ENCODE results near the gene MORC2.
A peak's percentile ranks its signal among the peaks of the same experiment; 100 is the strongest.

Gene MORC2

DNA sequence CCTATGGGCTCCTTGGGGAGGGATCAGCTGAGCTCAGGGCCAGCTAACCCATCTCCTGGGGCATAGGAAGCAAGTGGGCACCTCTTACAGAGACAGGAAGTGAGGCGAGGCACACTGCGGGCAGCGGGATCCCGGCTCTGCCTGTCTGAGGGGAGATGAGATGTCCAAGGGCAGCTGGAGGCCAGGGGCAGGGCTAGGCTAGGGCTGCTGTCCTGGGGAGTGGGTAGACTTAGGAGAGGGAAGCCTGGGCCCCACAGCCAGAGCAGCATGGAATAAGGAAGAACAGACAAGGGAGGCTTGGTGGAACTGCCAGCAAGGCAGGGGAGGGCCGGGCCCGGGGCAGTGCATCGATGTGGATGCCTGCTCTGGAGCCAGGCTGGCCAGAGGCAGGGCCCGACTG is 76.3 kb downstream of the MORC2 start:
- TF ChIP-seq, protein P1, sequence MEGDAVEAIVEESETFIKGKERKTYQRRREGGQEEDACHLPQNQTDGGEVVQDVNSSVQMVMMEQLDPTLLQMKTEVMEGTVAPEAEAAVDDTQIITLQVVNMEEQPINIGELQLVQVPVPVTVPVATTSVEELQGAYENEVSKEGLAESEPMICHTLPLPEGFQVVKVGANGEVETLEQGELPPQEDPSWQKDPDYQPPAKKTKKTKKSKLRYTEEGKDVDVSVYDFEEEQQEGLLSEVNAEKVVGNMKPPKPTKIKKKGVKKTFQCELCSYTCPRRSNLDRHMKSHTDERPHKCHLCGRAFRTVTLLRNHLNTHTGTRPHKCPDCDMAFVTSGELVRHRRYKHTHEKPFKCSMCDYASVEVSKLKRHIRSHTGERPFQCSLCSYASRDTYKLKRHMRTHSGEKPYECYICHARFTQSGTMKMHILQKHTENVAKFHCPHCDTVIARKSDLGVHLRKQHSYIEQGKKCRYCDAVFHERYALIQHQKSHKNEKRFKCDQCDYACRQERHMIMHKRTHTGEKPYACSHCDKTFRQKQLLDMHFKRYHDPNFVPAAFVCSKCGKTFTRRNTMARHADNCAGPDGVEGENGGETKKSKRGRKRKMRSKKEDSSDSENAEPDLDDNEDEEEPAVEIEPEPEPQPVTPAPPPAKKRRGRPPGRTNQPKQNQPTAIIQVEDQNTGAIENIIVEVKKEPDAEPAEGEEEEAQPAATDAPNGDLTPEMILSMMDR (IDR thresholded peaks at IDR 0.05; ENCODE audit: insufficient read depth, low read length, missing control alignments), result no peak
- H3K4me3 ChIP-seq (ENCODE audit: low read depth, low read length), result no peak overlapping the region
- ChIA-PET CTCF (interaction anchor here (0.6 to 6.3 kb wide), 5 partner anchors 10 to 129 kb away, joined by 3 to 81 read pairs (median 30); no protein-coding TSS in a partner anchor), POLR2A (no interaction called here)
- no peak for DNase-seq (ENCODE audit: low read depth, low spot score)

DNA sequence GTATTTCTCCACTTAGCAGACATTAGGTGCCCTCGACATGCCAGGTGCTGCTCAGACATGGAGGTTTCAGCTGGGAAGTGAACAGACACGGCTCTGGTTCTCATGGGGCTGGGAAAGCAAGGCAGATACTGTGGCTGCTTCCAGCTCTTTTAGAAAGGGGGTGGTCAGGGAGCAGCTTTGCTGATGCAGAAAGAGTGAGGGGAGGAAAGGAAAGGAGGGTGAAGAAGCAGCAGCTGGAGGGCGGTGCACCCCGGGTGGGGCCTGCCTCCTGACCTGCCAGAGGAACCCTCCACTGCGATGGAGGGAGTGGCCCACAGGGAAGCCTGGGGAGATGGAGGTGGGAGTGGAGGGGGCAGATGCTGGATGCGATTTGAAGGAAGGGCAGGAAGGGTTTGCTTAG is 76.8 kb downstream of the MORC2 start:
- H3K4me3 ChIP-seq (ENCODE audit: low read depth, low read length), result no peak overlapping the region
- TF ChIP-seq, protein P1 (IDR thresholded peaks at IDR 0.05; ENCODE audit: insufficient read depth, low read length, missing control alignments), result no peak
- CTCF ChIA-PET, result interaction anchor here (0.6 to 6.3 kb wide), 10 partner anchors 10 to 134 kb away, joined by 3 to 81 read pairs (median 12); no protein-coding TSS in a partner anchor
- no peak for DNase-seq (ENCODE audit: low read depth, low spot score)
- POLR2A ChIA-PET, result no interaction called here

DNA sequence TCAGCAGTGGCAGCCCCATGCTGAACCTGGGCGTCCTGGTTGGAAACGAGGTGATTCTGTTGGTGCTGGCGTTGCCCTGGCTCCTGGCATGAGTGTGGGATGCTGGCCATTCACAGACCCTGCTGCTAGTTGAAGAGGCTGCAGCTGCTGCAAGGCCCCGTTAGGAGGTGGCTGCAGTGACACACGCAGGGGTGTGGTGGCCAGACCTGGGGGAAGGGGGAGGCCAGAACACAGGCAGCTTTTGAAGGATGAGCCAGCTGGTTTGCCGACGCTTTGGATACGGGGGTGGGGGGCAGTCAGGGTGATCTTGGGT is 77.2 kb downstream of the MORC2 start:
- POLR2A ChIA-PET, result no interaction called here
- H3K4me3 ChIP-seq (ENCODE audit: low read depth, low read length), result no peak overlapping the region
- TF ChIP-seq, protein P1 (IDR thresholded peaks at IDR 0.05; ENCODE audit: insufficient read depth, low read length, missing control alignments), result no peak
- no peak for DNase-seq (ENCODE audit: low read depth, low spot score)
- CTCF ChIA-PET, result interaction anchor here (0.7 to 6.3 kb wide), 15 partner anchors 9 to 134 kb away, joined by 3 to 81 read pairs (median 4); partner anchors contain the start of gene MORC2

DNA sequence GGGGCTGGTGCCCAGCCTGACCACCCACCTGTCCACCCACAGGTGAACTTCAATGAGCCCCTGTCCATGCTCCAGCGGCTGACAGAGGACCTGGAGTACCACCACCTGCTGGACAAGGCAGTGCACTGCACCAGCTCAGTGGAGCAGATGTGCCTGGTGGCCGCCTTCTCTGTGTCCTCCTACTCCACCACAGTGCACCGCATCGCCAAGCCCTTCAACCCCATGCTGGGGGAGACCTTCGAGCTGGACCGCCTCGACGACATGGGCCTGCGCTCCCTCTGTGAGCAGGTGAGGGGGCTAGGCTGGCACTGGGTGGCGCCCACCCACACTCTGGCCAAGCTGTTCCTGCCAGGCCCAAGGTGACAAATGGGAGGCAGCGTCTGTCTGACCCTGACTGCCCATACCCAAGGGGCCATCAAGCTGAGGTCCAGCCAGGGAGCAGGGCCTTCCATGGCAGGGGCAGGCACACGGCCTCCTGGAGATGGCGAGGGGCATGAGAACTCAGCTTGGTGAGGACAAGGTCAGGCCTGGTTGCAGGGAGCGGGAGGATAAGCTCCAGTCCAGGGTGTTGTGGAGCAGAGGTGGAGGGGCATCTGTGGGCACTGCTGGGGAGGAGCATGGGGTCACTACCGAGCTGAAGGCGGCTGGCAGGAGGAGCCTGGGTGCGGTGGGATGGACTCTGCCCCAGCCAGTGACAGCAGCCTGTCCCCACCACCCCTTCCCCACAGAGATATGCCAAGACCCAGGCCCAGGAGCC is 77.7 kb downstream of the MORC2 start:
- TF ChIP-seq, protein P1 (IDR thresholded peaks at IDR 0.05; ENCODE audit: insufficient read depth, low read length, missing control alignments), result peak; percentile 84
- ChIA-PET CTCF (interaction anchor here (0.6 to 6.3 kb wide), 28 partner anchors 9 to 310 kb away, joined by 3 to 81 read pairs (median 4); partner anchors contain the start of gene MORC2), POLR2A (no interaction called here)
- H3K4me3 ChIP-seq (ENCODE audit: low read depth, low read length), result no peak overlapping the region
- DNase-seq (ENCODE audit: low read depth, low spot score), result no peak

DNA sequence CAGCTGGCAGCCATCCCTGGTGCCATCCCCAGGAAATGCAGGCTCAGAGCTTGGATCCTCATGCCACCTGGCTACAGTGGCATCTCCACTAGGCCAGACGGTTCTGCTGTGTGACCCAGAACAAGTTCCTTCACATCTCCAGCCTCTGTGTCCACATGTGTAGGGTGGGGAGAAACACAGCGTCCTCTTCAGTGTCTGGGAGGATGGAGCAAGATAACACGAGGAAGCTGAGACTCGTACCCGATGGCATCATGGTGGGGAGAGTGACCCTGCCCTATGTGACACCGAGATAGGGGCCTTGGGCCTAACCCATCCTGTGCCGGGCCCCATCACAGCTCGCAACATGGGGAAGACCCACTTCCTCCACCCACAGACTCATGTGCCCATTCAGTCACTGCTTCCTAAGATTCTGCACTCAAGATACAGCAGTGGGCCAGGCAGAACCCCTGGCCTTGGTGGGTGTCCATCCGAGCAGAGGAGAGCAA is 78.5 kb downstream of the MORC2 start:
- TF ChIP-seq, protein P1 (IDR thresholded peaks at IDR 0.05; ENCODE audit: insufficient read depth, low read length, missing control alignments), result no peak
- POLR2A ChIA-PET, result no interaction called here

DNA sequence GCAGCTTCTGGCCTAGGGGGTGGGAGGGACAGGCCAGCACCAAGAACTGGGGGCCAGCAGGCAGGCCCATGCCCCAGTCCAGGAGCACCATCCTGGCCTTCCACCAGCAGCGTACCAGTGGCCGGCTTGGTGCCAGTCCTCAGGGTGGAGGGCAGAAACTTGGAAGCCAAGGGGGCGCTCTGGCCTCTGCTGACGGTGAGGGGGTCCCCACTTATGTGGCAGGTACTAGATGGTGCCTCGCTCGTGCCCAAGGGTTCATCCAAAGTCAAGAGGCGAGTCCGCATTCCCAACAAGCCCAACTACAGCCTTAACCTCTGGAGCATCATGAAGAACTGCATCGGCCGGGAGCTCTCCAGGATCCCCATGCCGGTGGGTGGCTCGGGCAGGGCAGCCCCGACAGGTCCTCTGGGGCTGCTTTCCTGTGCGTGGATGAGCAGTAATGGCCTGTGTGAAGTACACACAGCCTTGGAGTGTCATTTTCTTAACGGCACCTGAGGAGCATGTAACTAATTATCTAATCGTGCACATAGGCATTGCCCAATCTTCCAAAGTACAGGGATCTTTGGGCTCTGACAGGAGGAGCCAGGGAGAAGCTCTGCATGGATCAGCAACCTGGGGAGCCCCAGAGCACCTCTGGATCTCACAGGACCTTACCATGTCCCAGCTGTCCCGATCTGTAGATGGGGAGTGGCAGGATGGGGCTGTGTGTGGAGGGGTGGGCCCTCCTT is 79.1 kb downstream of the MORC2 start:
- ChIA-PET POLR2A (no interaction called here), CTCF (interaction anchor here (0.9 to 6.3 kb wide), 21 partner anchors 7 to 255 kb away, joined by 3 to 81 read pairs (median 6); no protein-coding TSS in a partner anchor)
- no peak overlapping the region for H3K4me3 ChIP-seq (ENCODE audit: low read depth, low read length)
- no peak for DNase-seq (ENCODE audit: low read depth, low spot score)
- TF ChIP-seq, protein P1 (IDR thresholded peaks at IDR 0.05; ENCODE audit: insufficient read depth, low read length, missing control alignments), result no peak

More for the DNA sequence above, 78.5 kb downstream of the MORC2 start:
- no peak for DNase-seq (ENCODE audit: low read depth, low spot score)
- H3K4me3 ChIP-seq (ENCODE audit: low read depth, low read length), result no peak overlapping the region
- CTCF ChIA-PET, result interaction anchor here (0.8 to 6.3 kb wide), 23 partner anchors 8 to 255 kb away, joined by 3 to 81 read pairs (median 4); no protein-coding TSS in a partner anchor

Data from AG04449 (cell line).